UCSD-AML1 (cell line): ENCODE results near the gene HDAC2.
A peak's percentile ranks its signal among the peaks of the same experiment; 100 is the strongest.
"Not testable (repeated sequence)": the region's sequence is repeated elsewhere in the genome, so short reads cannot be mapped to it uniquely, and the experiment has no call there.

Source experiments
- DNase-seq: peaks from one replicate; lab custom pipeline; 2025; ENCODE audit not compliant: unreplicated experiment; lab: John Stamatoyannopoulos, UW

The HDAC2 gene

GRCh38 chr6:113976806-113977205 lies 5.9 kb upstream of the HDAC2 start:
- DNase-seq: no peak

GRCh38 chr6:113971741-113972140 lies 793 bp upstream of the HDAC2 start:
- peak; percentile 9 for DNase-seq

DNA sequence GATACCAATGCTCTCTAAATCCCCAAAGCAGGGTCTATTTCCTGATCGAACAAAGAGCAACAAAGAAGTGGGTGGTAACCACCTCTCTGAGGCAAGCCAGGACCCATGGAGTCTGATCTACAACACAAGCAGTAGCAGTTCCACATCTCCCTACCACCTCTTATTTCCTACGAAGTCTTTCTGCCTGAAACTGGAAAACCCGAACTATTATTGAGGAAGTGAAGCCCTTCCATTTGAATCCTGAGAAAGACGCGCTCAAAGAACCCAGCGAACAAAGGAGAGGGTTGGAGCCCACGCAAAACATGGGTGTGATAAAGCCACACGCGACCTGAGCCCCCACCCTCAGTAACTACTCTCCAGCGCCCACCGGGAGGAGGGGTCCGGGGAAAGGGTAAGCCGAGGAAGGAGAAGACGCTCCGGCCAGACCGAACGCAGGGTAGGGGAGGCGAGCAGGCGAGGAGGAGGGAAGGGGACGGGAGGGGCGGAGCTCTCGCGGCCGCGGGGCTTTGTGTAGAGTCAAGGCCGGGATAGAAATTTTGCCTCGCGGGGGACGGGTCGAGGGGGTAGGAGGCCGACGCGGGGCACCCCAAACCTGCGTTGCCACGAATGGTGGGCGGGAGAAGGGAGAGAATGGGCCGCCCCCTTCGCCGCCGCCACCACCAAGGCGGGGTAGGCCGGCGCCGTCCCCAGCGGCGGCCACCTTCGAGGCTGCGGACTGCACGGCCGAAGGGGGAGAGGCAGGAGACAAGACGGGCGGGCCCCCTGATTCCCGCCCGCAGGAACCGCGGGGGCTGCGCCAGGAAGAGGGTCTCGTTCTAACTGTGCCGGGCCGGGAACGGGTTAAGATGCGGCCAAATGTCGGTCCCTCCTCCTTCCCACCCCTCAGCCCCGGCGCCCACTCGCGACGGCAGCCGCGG lies 802 bp downstream of the HDAC2 start:
- DNase-seq: peak; percentile 63

GRCh38 chr6:113968472-113968871 lies 2.5 kb downstream of the HDAC2 start:
- DNase-seq: no peak

GRCh38 chr6:113967777-113968176 lies 3.2 kb downstream of the HDAC2 start:
- DNase-seq: no peak

GRCh38 chr6:113960795-113961194 lies 10.2 kb downstream of the HDAC2 start:
- DNase-seq: no peak

- no peak for DNase-seq
These were observed 11.7 kb downstream of the HDAC2 start for GRCh38 chr6:113959235-113959634.

DNA sequence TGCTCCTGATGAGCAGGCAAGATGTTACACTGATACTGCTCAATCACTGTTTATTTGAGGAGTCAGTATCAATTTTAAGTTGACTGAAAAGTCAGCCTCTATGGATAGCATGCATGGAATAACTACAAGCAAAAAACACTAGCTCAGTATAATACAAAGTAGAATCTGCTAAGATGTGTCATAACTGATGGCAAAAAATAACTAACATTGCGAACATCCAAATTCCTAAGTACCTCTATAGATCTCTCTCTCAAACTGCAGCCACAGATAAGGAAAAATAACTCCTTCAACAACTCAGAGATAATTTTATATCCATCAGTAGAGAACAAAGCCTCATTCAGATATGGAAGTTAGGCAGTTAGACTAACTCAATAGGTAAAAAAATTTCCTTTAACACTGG lies 16.3 kb downstream of the HDAC2 start:
- DNase-seq: no peak

DNA sequence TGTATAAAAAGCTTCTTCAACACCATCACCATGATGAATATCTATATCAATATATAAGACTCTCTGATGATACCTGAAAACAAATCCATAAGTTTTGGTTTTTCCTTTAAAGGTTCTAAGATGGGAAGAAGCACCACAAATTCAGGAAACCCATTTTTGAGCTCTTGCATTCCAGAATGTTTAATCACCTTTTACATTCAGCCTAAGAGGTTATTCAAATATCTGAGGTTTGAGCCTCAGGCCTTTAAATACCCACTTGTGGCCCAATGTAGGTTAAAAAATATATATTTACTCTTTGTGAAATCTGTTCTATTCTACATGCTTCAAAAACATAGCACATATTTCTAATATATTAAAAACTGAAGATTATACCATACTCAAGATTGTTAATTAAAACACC lies 17.6 kb downstream of the HDAC2 start:
- DNase-seq: no peak

- DNase-seq: no peak
These were observed 21.4 kb downstream of the HDAC2 start for GRCh38 chr6:113949499-113949898.

GRCh38 chr6:113944701-113945100 lies 26.2 kb downstream of the HDAC2 start:
- no peak for DNase-seq

- DNase-seq: no peak
These were observed 31.1 kb downstream of the HDAC2 start for GRCh38 chr6:113939825-113940224.

DNA sequence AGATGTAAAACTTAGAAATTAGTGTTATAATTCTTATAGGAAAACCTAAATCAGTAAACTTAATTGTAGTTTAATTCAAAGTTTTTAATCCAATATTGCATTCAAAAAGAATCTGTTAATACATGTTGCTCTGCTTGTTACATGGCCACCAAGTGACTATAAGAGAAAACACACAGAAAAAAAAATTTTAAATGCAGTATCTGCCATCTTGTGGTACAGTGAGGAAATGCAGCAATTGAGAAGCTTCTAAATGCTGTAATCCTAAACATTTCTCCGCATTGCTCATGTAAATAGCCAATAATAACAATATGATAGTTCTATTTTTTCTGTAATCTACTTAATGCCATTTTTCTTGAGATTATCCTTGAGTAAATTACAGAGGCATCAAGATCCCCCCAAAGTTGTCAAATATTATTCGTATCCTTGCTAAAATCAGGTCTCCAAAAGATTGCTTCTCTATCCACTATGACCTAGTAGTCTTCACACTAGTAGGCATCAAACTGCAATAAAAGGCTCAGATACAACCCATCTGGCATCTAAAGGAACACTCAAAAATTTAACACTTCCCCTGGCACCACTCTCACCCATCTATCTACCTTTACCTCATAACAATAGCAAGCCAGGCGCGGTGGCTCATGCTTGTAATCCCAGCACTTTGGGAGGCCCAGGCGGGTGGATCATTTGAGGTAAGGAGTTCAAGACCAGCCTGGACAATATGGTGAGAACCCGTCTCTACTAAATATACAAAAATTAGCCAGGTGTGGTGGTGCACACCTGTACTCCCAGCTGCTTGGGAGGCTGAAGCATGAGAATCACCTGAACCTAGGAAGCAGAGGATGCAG lies 34.6 kb downstream of the HDAC2 start:
- DNase-seq: no peak

GRCh38 chr6:113934101-113934500 lies 36.8 kb downstream of the HDAC2 start:
- DNase-seq: no peak

GRCh38 chr6:113931907-113932306 lies 39.0 kb downstream of the HDAC2 start:
- DNase-seq: not testable (repeated sequence)

GRCh38 chr6:113930183-113930582 lies 40.8 kb downstream of the HDAC2 start:
- DNase-seq: no peak

GRCh38 chr6:113927001-113927400 lies 43.9 kb downstream of the HDAC2 start:
- DNase-seq: no peak

DNA sequence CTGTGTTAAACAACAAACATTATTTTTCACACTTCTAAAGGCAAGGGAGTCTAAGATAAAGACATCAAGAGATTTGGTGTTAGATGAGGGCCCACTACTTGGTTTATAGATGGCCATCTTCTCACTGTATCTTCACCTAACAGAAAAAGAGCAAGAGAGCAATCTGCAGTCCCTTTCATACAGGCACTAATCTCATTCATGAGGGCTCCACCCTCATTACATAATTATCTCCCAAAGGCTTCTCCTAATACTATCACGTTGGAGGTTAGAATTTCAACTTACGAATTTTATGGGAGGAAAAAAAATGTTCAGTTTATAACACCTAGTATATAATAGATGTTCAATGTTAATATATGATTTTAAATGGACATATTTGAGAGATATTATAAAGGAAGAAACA lies 45.6 kb downstream of the HDAC2 start:
- no peak for DNase-seq

DNA sequence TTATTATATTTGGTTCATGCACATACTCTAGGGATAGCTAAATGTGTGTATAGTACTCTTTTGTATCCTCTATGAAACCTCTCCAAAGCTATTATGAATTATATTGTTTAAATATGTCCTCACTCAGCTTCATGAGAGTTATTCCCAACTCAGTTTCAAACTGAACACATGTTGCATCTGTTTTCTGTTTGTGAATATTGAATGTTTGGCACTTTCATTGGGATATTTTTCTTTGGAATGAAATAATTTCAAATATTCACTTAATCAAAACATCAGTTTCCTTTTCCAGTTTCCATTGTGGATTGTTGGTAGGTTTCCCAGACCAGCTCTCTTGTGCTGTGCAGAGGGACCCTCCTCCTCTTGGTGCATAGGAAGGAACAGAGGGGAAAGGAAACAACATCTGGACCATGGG lies 46.6 kb downstream of the HDAC2 start:
- DNase-seq: no peak

DNA sequence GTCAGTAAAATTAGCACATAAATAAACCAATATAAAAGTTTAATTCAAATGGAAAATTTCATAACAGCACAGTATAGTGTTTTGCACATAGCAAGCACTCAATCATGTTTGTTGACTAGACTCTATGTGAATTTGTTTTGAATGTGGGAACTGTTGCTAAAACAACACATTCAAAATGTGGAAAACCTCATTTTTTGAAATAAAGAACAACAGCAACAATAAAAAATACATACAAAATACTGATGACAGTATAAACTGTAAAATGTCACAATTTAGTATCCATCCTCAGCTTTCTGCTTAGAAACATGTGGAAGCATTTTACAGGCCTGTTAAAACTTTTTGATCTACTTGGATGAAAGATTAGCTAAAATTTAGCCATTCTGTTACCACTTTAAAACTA lies 47.4 kb downstream of the HDAC2 start:
- DNase-seq: no peak

- no peak for DNase-seq
These were observed 49.5 kb downstream of the HDAC2 start for GRCh38 chr6:113921299-113921904.
